NCI-H2107 (cell line): ENCODE data around the gene FBXO36.

Source experiments
- DNase-seq: peaks from one replicate; lab custom pipeline; 2025; lab: John Stamatoyannopoulos, UW

FBXO36 gene

DNA sequence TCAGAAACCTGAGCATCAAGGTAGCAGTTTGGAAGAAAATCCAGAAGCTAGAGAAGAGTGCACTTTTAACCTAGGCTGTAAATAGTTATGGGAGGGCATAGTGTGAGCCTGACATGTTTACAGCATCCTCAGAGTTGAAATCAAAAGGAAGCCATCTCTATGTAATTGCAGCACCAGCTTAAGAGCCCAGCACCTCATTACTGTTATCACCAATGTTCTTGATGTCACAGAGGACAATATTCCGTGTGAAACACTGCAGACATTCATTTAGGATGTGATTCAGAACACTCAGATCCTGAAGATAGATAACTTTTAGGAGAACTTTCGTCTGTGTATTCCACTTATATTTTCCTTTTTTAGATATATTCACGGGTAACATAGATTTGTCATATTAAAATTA lies 48.1 kb downstream of the FBXO36 start:
- no peak for DNase-seq

DNA sequence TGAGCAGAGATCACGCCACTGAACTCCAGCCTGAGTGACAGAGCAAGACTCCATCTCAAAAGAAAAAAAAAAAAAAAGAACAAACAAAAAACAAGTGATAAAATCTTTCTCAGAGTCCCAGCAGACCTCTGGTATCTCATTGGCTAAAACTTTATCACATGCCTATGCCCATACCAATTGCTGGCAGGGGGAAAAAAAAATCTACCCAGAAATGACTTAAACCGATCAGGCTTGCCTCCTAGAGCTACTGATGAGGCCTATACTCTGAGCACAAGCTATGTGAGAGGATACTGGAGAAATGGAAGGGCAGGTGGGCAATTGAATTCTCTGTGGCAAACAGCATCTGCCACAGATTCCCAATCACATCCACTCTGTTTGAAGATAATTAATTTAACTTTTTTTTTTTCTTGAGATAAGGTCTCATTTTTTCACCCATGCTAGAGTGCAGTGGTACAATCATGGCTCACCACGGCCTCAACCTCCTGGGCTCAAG lies 49.0 kb downstream of the FBXO36 start:
- DNase-seq = no peak

- DNase-seq = no peak
These were observed 52.0 kb downstream of the FBXO36 start for GRCh38 chr2:229974266-229974665.

DNA sequence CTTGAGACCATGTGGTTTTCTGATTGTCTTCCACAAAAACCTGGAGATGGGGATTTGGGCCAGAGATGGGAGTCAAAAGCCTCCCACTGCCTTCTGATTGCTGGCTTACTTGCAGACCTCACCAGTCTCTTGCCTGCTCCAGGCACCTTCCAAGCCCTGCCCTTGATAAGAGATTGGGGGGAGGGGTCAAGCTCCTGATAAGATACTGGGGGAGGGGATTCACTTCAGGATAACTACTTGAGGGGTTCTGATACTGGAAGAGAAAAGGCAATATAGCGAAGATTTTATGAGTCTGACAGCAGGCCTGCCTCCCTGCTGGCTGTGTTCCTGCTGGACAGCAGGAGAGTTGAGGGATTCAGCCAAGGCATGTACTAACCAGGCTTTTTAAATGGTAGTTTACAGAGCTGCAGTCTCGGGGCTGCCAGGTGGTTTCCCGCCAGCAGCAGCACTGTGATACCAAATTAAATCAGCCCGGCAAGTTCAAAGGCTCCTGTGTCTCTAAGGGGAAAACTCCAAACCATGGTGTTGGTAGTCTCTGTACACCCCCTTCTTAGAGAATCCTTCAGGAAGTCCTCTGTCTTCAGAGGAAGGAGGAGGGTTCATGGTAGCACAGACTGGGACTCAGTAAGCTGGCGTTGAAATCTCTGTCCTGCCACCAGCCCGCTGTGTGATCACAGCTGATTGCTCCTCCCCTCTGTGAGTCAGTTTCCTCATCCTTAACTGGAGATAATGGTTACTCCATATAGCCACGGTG lies 58.3 kb downstream of the FBXO36 start:
- DNase-seq = no peak

- no peak for DNase-seq
These were observed 70.9 kb downstream of the FBXO36 start for GRCh38 chr2:229993236-229993635.

GRCh38 chr2:229996320-229996719 lies 74.0 kb downstream of the FBXO36 start:
- no peak for DNase-seq

GRCh38 chr2:229997565-229997964 lies 75.3 kb downstream of the FBXO36 start:
- DNase-seq = no peak

DNA sequence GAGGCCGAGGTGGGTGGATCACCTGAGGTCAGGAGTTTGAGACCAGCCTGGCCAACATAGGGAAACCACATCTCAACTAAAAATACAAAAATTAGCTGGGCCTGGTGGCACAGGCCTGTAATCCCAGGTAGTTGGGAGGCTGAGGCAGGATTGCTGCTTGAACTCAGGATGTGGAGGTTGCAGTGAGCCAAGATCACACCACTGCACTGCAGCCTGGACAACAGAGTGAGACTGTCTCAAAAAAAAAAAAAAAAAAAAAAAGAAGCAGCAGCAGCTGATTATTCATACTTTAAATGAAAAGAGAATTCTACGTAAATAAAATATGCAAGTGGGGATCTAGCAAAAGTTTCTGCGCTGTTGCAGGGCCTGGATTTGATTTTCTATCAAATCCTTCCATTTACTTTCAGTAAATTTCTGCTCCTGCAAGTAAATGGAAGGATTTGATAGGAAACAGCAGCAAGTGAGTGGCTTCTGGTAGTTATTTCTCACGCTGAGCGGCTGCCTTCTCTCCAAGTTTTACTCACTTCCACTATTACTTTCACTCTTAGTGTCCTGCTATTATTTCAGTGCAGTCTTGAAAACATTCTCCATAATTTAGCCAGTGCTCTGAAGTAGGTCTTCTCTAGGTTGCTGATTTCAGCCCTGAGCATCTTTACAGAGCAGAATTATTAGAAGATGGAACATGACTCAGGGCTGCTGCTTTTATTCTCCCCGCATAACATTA lies 78.0 kb downstream of the FBXO36 start:
- DNase-seq = no peak

DNA sequence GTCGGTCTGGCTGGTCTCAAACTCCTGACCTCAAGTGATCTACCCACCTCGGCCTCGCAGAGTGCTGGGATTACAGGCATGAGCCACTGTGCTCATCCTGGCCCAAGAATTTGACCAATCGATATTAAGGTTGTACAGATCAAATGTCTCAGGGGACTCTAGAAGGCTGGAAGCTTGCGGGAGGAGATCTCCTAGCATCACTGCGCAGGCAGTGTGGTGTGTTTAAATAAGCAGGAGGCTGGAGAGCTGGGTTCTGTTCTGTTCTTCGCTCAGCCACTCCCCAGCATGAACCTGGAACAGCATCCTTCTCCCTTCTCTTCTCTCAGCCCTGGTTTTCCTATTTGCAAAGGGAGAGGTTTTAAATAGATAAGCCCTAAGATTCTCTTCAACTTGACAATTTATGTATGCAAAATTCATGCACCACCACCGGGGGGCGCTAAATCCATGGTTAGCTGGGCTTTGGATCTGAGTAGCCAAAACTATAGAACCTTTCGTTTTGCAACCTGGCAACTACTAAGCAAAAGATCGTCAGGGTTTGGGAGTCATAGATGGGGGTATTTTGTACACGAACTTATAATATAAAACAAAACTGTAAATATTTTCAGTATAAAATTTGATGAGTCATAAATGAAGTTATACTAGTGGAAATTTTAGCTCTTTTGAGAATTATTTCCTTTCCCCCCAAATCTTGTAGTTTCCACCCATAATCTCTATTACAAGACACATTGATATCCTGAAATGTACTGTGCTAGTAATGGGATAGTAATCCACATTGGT lies 85.8 kb downstream of the FBXO36 start:
- peak; percentile 59 for DNase-seq

DNA sequence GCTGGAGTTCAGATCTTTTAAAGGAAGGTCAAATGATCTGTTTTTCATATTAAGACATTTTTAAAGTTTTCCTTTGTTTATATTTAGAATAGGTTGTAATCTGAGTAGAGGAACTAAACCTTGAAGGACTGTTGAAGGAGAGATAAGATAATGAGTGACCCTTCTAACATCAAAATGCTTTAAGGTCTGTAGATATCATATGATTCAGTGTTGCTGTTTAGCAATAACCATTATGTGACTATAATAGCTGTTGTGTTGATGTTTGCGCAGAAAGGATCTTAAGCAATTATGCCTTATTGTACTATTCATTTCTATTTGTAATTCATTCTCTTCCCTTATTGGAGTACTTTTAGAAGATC lies 86.4 kb downstream of the FBXO36 start:
- no peak for DNase-seq

DNA sequence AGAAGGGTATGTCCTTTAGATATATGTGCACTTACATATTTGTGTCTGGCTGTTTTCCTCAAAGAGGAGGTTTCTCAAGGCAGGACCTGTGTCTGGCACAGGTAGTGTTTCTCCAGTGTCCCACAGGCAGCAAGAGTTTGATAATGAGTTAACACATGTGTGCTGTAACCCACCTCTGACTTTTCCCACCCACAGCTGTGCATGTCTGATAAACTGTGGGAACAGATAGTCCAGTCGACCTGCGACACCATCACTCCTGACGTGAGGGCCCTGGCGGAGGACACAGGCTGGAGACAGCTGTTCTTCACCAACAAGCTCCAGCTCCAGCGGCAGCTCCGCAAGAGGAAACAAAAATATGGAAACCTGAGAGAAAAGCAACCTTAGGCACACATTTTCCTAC lies 88.2 kb downstream of the FBXO36 start:
- DNase-seq = no peak

DNA sequence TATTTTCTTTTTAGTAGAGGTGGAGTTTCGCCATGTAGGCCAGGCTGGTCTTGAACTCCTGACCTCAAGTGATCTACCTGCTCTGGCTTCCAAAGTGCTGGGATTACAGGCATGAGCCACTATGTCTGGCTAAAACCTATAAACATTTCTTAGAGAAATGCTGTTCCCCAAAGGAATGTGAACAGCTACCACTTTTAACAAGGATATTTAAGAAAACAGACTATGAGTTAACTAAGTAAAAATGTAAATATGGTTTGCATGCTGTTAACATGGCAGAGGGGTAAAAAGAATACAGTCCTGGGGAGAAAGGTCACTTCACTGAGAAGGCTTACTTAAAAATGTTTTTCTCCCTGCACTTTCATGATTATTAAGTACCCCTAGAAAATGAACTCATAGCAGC lies 89.3 kb downstream of the FBXO36 start:
- DNase-seq = no peak

- DNase-seq = peak; percentile 3
These were observed 90.1 kb downstream of the FBXO36 start for GRCh38 chr2:230012267-230012884.

DNA sequence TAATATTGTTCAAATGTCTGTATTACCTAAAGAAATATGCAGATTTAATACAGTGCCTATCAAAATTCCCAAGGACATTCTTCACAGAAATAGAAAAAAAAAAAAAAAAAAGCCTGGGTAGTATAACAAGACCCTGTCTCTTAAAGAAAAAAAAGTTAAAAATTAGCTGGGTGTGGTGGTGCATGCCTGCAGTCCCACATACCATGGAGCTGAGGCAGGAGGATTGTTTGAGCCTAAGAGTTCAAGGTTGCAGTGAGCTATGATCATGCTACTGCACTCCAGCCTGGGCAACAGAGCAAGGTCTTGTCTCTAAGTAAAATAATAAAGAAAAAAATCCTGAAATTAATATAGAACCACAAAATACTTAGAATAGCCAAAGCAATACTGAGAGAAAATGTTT lies 94.5 kb downstream of the FBXO36 start:
- no peak for DNase-seq

- DNase-seq = no peak
These were observed 95.8 kb downstream of the FBXO36 start for GRCh38 chr2:230018153-230018552.

GRCh38 chr2:230019742-230020141 lies 97.4 kb downstream of the FBXO36 start:
- DNase-seq = no peak

DNA sequence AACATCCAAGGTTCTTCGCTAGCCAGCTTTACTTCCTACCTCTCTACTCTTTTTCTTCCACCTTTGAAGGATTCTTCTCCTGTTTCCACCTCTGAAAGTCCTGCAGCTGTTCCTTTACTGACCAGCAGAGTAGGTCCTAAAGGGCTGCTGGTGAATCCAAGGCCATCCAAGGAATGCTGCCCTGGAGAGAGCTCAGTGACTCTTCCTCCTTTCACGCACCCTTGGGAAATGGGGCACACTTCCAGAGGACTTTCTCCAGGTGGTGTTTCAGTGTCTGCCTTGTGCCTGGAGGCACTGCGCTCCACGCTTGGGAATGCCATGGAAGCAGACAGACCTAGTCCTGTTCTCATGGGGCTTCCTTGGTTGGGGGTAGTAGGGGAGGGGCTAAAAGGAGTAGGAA lies 101.0 kb downstream of the FBXO36 start:
- DNase-seq = no peak

- DNase-seq = no peak
These were observed 119.9 kb downstream of the FBXO36 start for GRCh38 chr2:230042195-230042594.

GRCh38 chr2:230043025-230043424 lies 120.7 kb downstream of the FBXO36 start:
- DNase-seq = no peak

GRCh38 chr2:230043461-230043860 lies 121.2 kb downstream of the FBXO36 start:
- no peak for DNase-seq

GRCh38 chr2:230046491-230046890 lies 124.2 kb downstream of the FBXO36 start:
- no peak for DNase-seq

DNA sequence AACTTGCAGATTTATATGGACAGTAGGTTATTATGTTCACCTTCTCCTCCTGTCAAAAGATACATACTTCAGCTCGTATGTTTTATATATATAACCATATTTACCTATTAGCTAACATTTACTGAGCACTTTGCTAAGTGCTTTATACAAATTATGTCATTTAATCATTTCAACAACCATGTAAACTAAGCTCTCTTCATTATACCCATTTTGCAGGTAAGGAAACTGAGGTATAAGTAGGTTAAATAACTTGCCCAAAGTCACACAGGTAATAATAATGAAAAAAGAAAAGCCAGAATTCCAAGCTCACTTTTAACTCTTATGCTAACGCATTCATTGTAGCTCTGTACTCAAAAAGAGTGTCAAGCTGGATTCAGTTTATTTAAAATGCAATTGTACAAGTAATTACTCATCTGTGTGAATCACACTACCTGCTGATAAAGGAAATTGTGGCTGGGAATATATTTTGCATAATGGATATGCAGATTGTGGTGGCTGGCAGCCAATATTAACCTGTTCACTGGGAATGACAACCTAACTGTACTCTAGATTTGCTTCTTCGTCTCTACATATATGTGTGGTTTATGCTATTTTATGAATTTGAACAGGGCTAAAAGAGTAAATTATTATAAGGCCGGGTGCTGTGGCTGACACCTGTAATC lies 125.8 kb downstream of the FBXO36 start:
- no peak for DNase-seq
